WTC11 (cell line): Measurements from ENCODE around the gene FAM76B. TPM values are rescaled to one million over a fixed set of nuclear protein-coding genes. Genes with fewer than 3 reads are reported as not detected.

Source experiments
- ATAC-seq: fragments of 200-7000 bp; cut with Tn5 transposase; 2 replicates; pipeline ENCODE4 v1.10.0; 2021; ENCODE audit warnings: mild to moderate bottlenecking, moderate library complexity
- CTCF ChIA-PET: fragments of 300-600 bp; sonication (Branson Sonifier 250); formaldehyde crosslinking; loops from one replicate; lab custom pipeline; 2021; ENCODE audit warnings: antibody characterized with exemption; lab: Charles Lee
- POLR2A ChIA-PET: fragments of 350-600 bp; sonication (Branson Sonifier 250); formaldehyde crosslinking; loops from one replicate; lab custom pipeline; 2021; ENCODE audit warnings: antibody characterized with exemption; lab: Charles Lee
- DNase-seq: peaks from one replicate; pipeline ENCODE4 v3.0.0; 2021; ENCODE audit warnings: low spot score
- H3K27ac Mint-ChIP-seq: 2 replicates; pipeline ENCODE4 v1.8.0; 2021; ENCODE audit warnings: mixed read lengths
- H3K27me3 Mint-ChIP-seq: 2 replicates; pipeline ENCODE4 v1.8.0; 2021; ENCODE audit warnings: low read depth, mild to moderate bottlenecking, moderate library complexity, mixed read lengths
- H3K36me3 Mint-ChIP-seq: 2 replicates; pipeline ENCODE4 v1.8.0; 2021; ENCODE audit warnings: mixed read lengths
- H3K4me1 Mint-ChIP-seq: 2 replicates; pipeline ENCODE4 v1.8.0; 2022; ENCODE audit warnings: mixed read lengths
- H3K4me3 Mint-ChIP-seq: 2 replicates; pipeline ENCODE4 v1.8.0; 2021; ENCODE audit warnings: mild to moderate bottlenecking, moderate library complexity, mixed read lengths
- H3K9me3 Mint-ChIP-seq: 2 replicates; pipeline ENCODE4 v1.8.0; 2021; ENCODE audit warnings: mixed read lengths
- ARID4B ChIP-seq: sonication (generic); formaldehyde crosslinking; IDR thresholded peaks from 2 replicates; pipeline ENCODE4 v1.8.0; 2023; ENCODE audit warnings: missing genetic modification reagents, mild to moderate bottlenecking, borderline replicate concordance
- CREM ChIP-seq: sonication (generic); formaldehyde crosslinking; IDR thresholded peaks from 2 replicates; pipeline ENCODE4 v1.8.1; 2022; ENCODE audit warnings: mild to moderate bottlenecking, missing genetic modification reagents, moderate library complexity
- CTCF ChIP-seq: fragments of 200-600 bp; IDR thresholded peaks from 2 replicates; pipeline ENCODE4 v1.8.0; 2022; ENCODE audit warnings: antibody characterized with exemption
- E2F4 ChIP-seq: sonication (generic); formaldehyde crosslinking; IDR thresholded peaks from 2 replicates; pipeline ENCODE4 v1.8.1; 2022; ENCODE audit warnings: low read depth, mild to moderate bottlenecking, moderate library complexity, missing genetic modification reagents, borderline replicate concordance
- EMX1 ChIP-seq: fragments of 250-450 bp; sonication (Bioruptor Pico); IDR thresholded peaks from 2 replicates; pipeline ENCODE4 v1.8.0; 2021; ENCODE audit warnings: mild to moderate bottlenecking
- FOXP4 ChIP-seq: sonication (generic); formaldehyde crosslinking; IDR thresholded peaks from 2 replicates; pipeline ENCODE4 v1.8.0; 2022; ENCODE audit warnings: mild to moderate bottlenecking, missing genetic modification reagents
- GTF2I ChIP-seq: fragments of 250-450 bp; sonication (Bioruptor Pico); conservative IDR thresholded peaks from 2 replicates; pipeline ENCODE4 v1.4.0; 2021; ENCODE audit warnings: mild to moderate bottlenecking
- HMGA2 ChIP-seq: fragments of 250-450 bp; sonication (Bioruptor Pico); IDR thresholded peaks from 2 replicates; pipeline ENCODE4 v1.4.0; 2021; ENCODE audit warnings: mild to moderate bottlenecking, moderate library complexity
- IRF1 ChIP-seq: sonication (generic); formaldehyde crosslinking; IDR thresholded peaks from 2 replicates; pipeline ENCODE4 v1.8.0; 2023; ENCODE audit warnings: missing genetic modification reagents
- JAZF1 ChIP-seq: fragments of 250-450 bp; sonication (Bioruptor Pico); IDR thresholded peaks from 2 replicates; pipeline ENCODE4 v1.9.0; 2021; ENCODE audit warnings: moderate library complexity, mild to moderate bottlenecking, inconsistent platforms
- JUN ChIP-seq: sonication (generic); formaldehyde crosslinking; IDR thresholded peaks from 2 replicates; pipeline ENCODE4 v1.8.0; 2023; ENCODE audit warnings: mild to moderate bottlenecking, missing genetic modification reagents
- NR1H2 ChIP-seq: sonication (generic); formaldehyde crosslinking; IDR thresholded peaks from 2 replicates; pipeline ENCODE4 v1.9.0; 2021; ENCODE audit warnings: mild to moderate bottlenecking, moderate library complexity, missing genetic modification reagents
- PRDM15 ChIP-seq: sonication (generic); formaldehyde crosslinking; IDR thresholded peaks from 2 replicates; pipeline ENCODE4 v1.8.0; 2022; ENCODE audit warnings: missing genetic modification reagents
- SMAD4 ChIP-seq: sonication (generic); formaldehyde crosslinking; IDR thresholded peaks from 2 replicates; pipeline ENCODE4 v1.8.0; 2022; ENCODE audit warnings: mild to moderate bottlenecking, missing genetic modification reagents
- TP53 ChIP-seq: sonication (generic); formaldehyde crosslinking; IDR thresholded peaks from 2 replicates; pipeline ENCODE4 v1.8.1; 2023; ENCODE audit warnings: mild to moderate bottlenecking, missing genetic modification reagents
- USF2 ChIP-seq: sonication (generic); formaldehyde crosslinking; IDR thresholded peaks from 2 replicates; pipeline ENCODE4 v1.8.1; 2023; ENCODE audit warnings: mild to moderate bottlenecking, missing genetic modification reagents, moderate library complexity
- ZBTB21 ChIP-seq: sonication (generic); formaldehyde crosslinking; IDR thresholded peaks from 2 replicates; pipeline ENCODE4 v1.8.1; 2023; ENCODE audit warnings: mild to moderate bottlenecking, missing genetic modification reagents, borderline replicate concordance
- ZBTB43 ChIP-seq: sonication (generic); formaldehyde crosslinking; IDR thresholded peaks from 2 replicates; pipeline ENCODE4 v1.8.1; 2023; ENCODE audit warnings: mild to moderate bottlenecking, missing genetic modification reagents
- ZNF219 ChIP-seq: sonication (generic); formaldehyde crosslinking; IDR thresholded peaks from 2 replicates; pipeline ENCODE4 v1.8.0; 2023; ENCODE audit warnings: missing genetic modification reagents, mild to moderate bottlenecking, borderline replicate concordance
- ZNF671 ChIP-seq: fragments of 250-450 bp; sonication (Bioruptor Pico); IDR thresholded peaks from 2 replicates; pipeline ENCODE4 v1.8.0; 2021; ENCODE audit warnings: mild to moderate bottlenecking
- total RNA-seq: library from RNA; stranded (reverse); gene quantifications from 3 replicates; pipeline ENCODE4 v1.2.3, GENCODE V29; 2021

FAM76B gene
- total RNA-seq, 1 experiment from 2014 or later = 30.0 TPM

- TF ChIP-seq ARID4B (no peak), GTF2I (CRISPR knock-in tag) (no peak), USF2 (CRISPR knock-in tag) (no peak), EMX1 (CRISPR knock-in tag) (no peak), JAZF1 (no peak), JUN (CRISPR knock-in tag) (no peak), PRDM15 (no peak), IRF1 (no peak)
These were observed 40.1 kb upstream of the FAM76B start (continued) for GRCh38 chr11:95829580-95830259.

- Mint-ChIP-seq H3K4me1 (no peaks in the 10 kb centered on the region), H3K27ac (no peak overlapping the region), H3K27me3 (no peaks in the 10 kb centered on the region), H3K9me3 (no peaks in the 10 kb centered on the region), H3K36me3 (peaks cover 41% of the 10 kb centered on the region), H3K4me3 (no peak overlapping the region)
- ATAC-seq (no peak), DNase-seq (no peak)
- POLR2A ChIA-PET = no interaction called here
- CTCF ChIA-PET = interaction anchor here (1.7 kb wide), 1 partner anchor 8 kb away, joined by 4 read pairs; no protein-coding TSS in a partner anchor
- TF ChIP-seq JUN (CRISPR knock-in tag) (no peak), TP53 (CRISPR knock-in tag) (no peak), ZBTB43 (no peak), JAZF1 (no peak), FOXP4 (CRISPR knock-in tag) (no peak), ZNF219 (CRISPR knock-in tag) (no peak), HMGA2 (CRISPR knock-in tag) (no peak), ZBTB21 (CRISPR knock-in tag) (no peak), E2F4 (CRISPR knock-in tag) (no peak), CTCF (no peak), ZNF671 (no peak), SMAD4 (no peak), NR1H2 (CRISPR knock-in tag) (no peak), CREM (CRISPR knock-in tag) (no peak)
These were observed 38.1 kb upstream of the FAM76B start for GRCh38 chr11:95827696-95828095.
